Testis (tissue), 2 donors: Measurements from ENCODE around the gene BCKDHA.

Source experiments
- POLR2A ChIP-seq: fragments of 450-650 bp; IDR thresholded peaks from one replicate; pipeline ENCODE4 v1.6.1; 2017; ENCODE audit warnings: antibody characterized with exemption, mild to moderate bottlenecking, moderate library complexity
- TF ChIP-seq, protein P1 (sequence below), 3 experiments: fragments of 450-650 bp in 2 of 3; fragments of 200-600 bp in 1 of 3; sonication (generic) in 1 of 3; IDR thresholded peaks; one replicate each; pipeline ENCODE4 v1.5.1; 2016 to 2019; ENCODE audit warnings: antibody characterized with exemption in 3 of 3, mild to moderate bottlenecking in 2 of 3, moderate library complexity in 1 of 3

DNA sequence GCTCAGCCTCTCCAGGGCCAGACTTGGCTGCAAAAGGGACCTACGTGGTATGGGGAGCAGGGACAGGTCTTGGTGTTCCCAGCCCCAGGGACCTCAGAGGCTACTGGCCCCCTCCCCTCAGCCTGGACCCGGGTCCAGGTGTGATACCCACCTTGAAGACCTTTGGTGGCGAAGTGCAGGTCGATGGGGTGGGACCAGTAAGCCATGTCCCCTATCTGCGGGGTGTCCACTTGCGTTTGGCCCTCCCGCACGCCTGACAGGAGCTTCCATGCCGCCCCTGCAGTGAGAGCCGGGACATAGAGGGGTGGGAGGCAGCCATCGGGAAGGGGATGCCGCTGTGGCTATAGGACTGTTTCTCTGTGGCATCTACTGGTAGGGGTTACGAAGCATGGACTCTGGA, 39.9 kb upstream of the BCKDHA start:
- TF ChIP-seq, protein P1, sequence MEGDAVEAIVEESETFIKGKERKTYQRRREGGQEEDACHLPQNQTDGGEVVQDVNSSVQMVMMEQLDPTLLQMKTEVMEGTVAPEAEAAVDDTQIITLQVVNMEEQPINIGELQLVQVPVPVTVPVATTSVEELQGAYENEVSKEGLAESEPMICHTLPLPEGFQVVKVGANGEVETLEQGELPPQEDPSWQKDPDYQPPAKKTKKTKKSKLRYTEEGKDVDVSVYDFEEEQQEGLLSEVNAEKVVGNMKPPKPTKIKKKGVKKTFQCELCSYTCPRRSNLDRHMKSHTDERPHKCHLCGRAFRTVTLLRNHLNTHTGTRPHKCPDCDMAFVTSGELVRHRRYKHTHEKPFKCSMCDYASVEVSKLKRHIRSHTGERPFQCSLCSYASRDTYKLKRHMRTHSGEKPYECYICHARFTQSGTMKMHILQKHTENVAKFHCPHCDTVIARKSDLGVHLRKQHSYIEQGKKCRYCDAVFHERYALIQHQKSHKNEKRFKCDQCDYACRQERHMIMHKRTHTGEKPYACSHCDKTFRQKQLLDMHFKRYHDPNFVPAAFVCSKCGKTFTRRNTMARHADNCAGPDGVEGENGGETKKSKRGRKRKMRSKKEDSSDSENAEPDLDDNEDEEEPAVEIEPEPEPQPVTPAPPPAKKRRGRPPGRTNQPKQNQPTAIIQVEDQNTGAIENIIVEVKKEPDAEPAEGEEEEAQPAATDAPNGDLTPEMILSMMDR (IDR thresholded peaks at IDR 0.05), result no peak
- TF ChIP-seq POLR2A, result no peak
